ENCODE results near the gene EID3. TPM values are rescaled to one million over a fixed set of nuclear protein-coding genes. Genes with fewer than 3 reads are reported as not detected.
"Not testable (repeated sequence)": the region's sequence is repeated elsewhere in the genome, so short reads cannot be mapped to it uniquely, and the experiment has no call there.

Gene EID3
- total and polyA plus RNA-seq, 2 of the 8 experiments (the other 6 are each of a cell fraction or from before 2014, with no cell fraction given) = 1.2 to 2.8 TPM

GRCh38 chr12:104331376-104331775 lies 27.8 kb downstream of the EID3 start:
- no peaks in the 10 kb centered on the region for H3K23me2 ChIP-seq (ENCODE audit: low read depth, low read length)
- H3K79me2 ChIP-seq (ENCODE audit: control insufficient read depth in 1 of 2, insufficient read depth in 2 of 2, low read length in 2 of 2) = no peaks in the 10 kb centered on the region
- no peak overlapping the region for H2AFZ ChIP-seq (ENCODE audit: low read length)
- H3K23ac ChIP-seq (ENCODE audit: insufficient read length) = no peak overlapping the region
- H2AK5ac ChIP-seq (ENCODE audit: low read depth, low read length) = no peak overlapping the region
- H3K79me1 ChIP-seq (ENCODE audit: low read depth, low read length) = no peaks in the 10 kb centered on the region
- 95% methylated on average over 2 of the region's 2 CpGs; no CpG with 5 or more reads in 1 of the 2 experiments for WGBS, 2 experiments (ENCODE audit: extremely low coverage in 1 of 2, insufficient coverage in 1 of 2, insufficient read length in 1 of 2, insufficient replicate concordance in 2 of 2, low coverage in 1 of 2, low lambda C conversion rate in 2 of 2, missing lambda C conversion rate in 1 of 2)
- peaks cover 11 to 80% (median 31%) of the 10 kb centered on the region in 4 experiments for H3K36me3 ChIP-seq (ENCODE audit: control insufficient read depth in 2 of 4, insufficient read depth in 4 of 4, low read length in 3 of 4)
- no peak overlapping the region for H3K18ac ChIP-seq (ENCODE audit: extremely low read depth, low read length)
- no peaks in the 10 kb centered on the region for H4K20me1 ChIP-seq (replicated peaks in 1 of 2; ENCODE audit: control insufficient read depth in 1 of 2, insufficient read depth in 2 of 2, low read length in 2 of 2)
- CTCF ChIA-PET (ENCODE audit: partially characterized antibody) = no interaction called here
- no peak overlapping the region for H2BK15ac ChIP-seq (ENCODE audit: low read length)
- H3K4me2 ChIP-seq (ENCODE audit: insufficient read depth in 1 of 2, low read depth in 2 of 2, low read length in 2 of 2) = no peak overlapping the region
- H3K27me3 ChIP-seq (replicated peaks in 1 of 4; ENCODE audit: control insufficient read depth in 3 of 4, extremely low read depth in 1 of 4, insufficient read depth in 3 of 4, low read length in 3 of 4) = no peaks in the 10 kb centered on the region
- FAIRE-seq (no peak), DNase-seq (ENCODE audit: low read depth in 1 of 2, low spot score in 2 of 2) (no peak)
- no peak overlapping the region for H3K14ac ChIP-seq (ENCODE audit: insufficient read length)
- no peak overlapping the region for H2BK12ac ChIP-seq (ENCODE audit: low read depth, low read length)
- no peak overlapping the region for H3K4me3 ChIP-seq (ENCODE audit: extremely low read depth in 1 of 4, insufficient read depth in 2 of 4, low read depth in 3 of 4, low read length in 4 of 4)
- H2BK20ac ChIP-seq (ENCODE audit: low read length) = no peak overlapping the region
- H4K91ac ChIP-seq (replicated peaks; ENCODE audit: insufficient read length, low read length) = no peak overlapping the region
- no peaks in the 10 kb centered on the region for H3K4me1 ChIP-seq (replicated peaks in 1 of 4; ENCODE audit: control insufficient read depth in 3 of 4, insufficient read depth in 4 of 4, low read length in 3 of 4)
- no peaks in the 10 kb centered on the region for H3K9me3 ChIP-seq (ENCODE audit: insufficient read depth in 2 of 2, low read depth in 1 of 2, low read length in 1 of 2)
- H4K5ac ChIP-seq (ENCODE audit: insufficient read length, low read depth, low read length) = no peak overlapping the region
- TF ChIP-seq TAF7 (optimal IDR thresholded peaks at IDR 0.05; ENCODE audit: borderline replicate concordance, low read depth, low read length) = no peak
- no peak overlapping the region for H2BK120ac ChIP-seq (replicated peaks; ENCODE audit: low read depth, low read length)
- no peak overlapping the region for H2BK5ac ChIP-seq (ENCODE audit: low read depth, low read length)
- no peak overlapping the region for H3K27ac ChIP-seq (ENCODE audit: low read depth, low read length)
- H3K9ac ChIP-seq (replicated peaks in 1 of 4; ENCODE audit: extremely low read depth in 1 of 4, low read depth in 3 of 4, low read length in 3 of 4) = no peak overlapping the region
- H4K8ac ChIP-seq (ENCODE audit: extremely low read depth, insufficient read depth, low read length) = no peak overlapping the region
- no peak overlapping the region for H3K4ac ChIP-seq (replicated peaks; ENCODE audit: insufficient read length, low read depth, low read length)
- H3K56ac ChIP-seq (replicated peaks; ENCODE audit: insufficient read length, low read depth, low read length) = no peak overlapping the region
- POLR2A ChIA-PET (ENCODE audit: partially characterized antibody) = no interaction called here

- CTCF ChIA-PET (ENCODE audit: partially characterized antibody) = interaction anchor here (0.6 kb wide), 1 partner anchor 15 kb away, joined by 3 read pairs; no protein-coding TSS in a partner anchor
- POLR2A ChIA-PET (ENCODE audit: partially characterized antibody); H3K79me2 ChIP-seq (ENCODE audit: control insufficient read depth in 1 of 2, insufficient read depth in 2 of 2, low read length in 2 of 2): not testable (repeated sequence)
These were observed 28.7 kb downstream of the EID3 start for GRCh38 chr12:104332273-104332672.

More at GRCh38 chr12:104332273-104332672, 28.7 kb downstream of the EID3 start:
- DNase-seq (ENCODE audit: low read depth in 1 of 2, low spot score in 2 of 2); H4K8ac ChIP-seq (ENCODE audit: extremely low read depth, insufficient read depth, low read length); H3K4me1 ChIP-seq (replicated peaks in 1 of 4; ENCODE audit: control insufficient read depth in 3 of 4, insufficient read depth in 4 of 4, low read length in 3 of 4); H2BK12ac ChIP-seq (ENCODE audit: low read depth, low read length); H3K9me3 ChIP-seq (ENCODE audit: insufficient read depth in 2 of 2, low read depth in 1 of 2, low read length in 1 of 2); H3K18ac ChIP-seq (ENCODE audit: extremely low read depth, low read length); H2BK20ac ChIP-seq (ENCODE audit: low read length); H2BK15ac ChIP-seq (ENCODE audit: low read length); H3K9ac ChIP-seq (replicated peaks in 1 of 4; ENCODE audit: extremely low read depth in 1 of 4, low read depth in 3 of 4, low read length in 3 of 4); H3K79me1 ChIP-seq (ENCODE audit: low read depth, low read length); H3K27ac ChIP-seq (ENCODE audit: low read depth, low read length); H2BK5ac ChIP-seq (ENCODE audit: low read depth, low read length); H2AK5ac ChIP-seq (ENCODE audit: low read depth, low read length); H3K27me3 ChIP-seq (replicated peaks in 1 of 4; ENCODE audit: control insufficient read depth in 3 of 4, extremely low read depth in 1 of 4, insufficient read depth in 3 of 4, low read length in 3 of 4); H3K4me2 ChIP-seq (ENCODE audit: insufficient read depth in 1 of 2, low read depth in 2 of 2, low read length in 2 of 2); H4K5ac ChIP-seq (ENCODE audit: insufficient read length, low read depth, low read length); H3K4me3 ChIP-seq (ENCODE audit: extremely low read depth in 1 of 4, insufficient read depth in 2 of 4, low read depth in 3 of 4, low read length in 4 of 4); H4K20me1 ChIP-seq (replicated peaks in 1 of 2; ENCODE audit: control insufficient read depth in 1 of 2, insufficient read depth in 2 of 2, low read length in 2 of 2); H3K56ac ChIP-seq (replicated peaks; ENCODE audit: insufficient read length, low read depth, low read length); H3K23ac ChIP-seq (ENCODE audit: insufficient read length); H3K23me2 ChIP-seq (ENCODE audit: low read depth, low read length); H3K4ac ChIP-seq (replicated peaks; ENCODE audit: insufficient read length, low read depth, low read length); H3K14ac ChIP-seq (ENCODE audit: insufficient read length); FAIRE-seq; H2BK120ac ChIP-seq (replicated peaks; ENCODE audit: low read depth, low read length); H4K91ac ChIP-seq (replicated peaks; ENCODE audit: insufficient read length, low read length); H2AFZ ChIP-seq (ENCODE audit: low read length): not testable (repeated sequence)
- 88% methylated on average over 3 of the region's 3 CpGs; no CpG with 5 or more reads in 1 of the 2 experiments for WGBS, 2 experiments (ENCODE audit: extremely low coverage in 1 of 2, insufficient coverage in 1 of 2, insufficient read length in 1 of 2, insufficient replicate concordance in 2 of 2, low coverage in 1 of 2, low lambda C conversion rate in 2 of 2, missing lambda C conversion rate in 1 of 2)
- H3K36me3 ChIP-seq (ENCODE audit: control insufficient read depth in 2 of 4, insufficient read depth in 4 of 4, low read length in 3 of 4) = peaks cover 4 to 78% (median 29%) of the 10 kb centered on the region in 4 experiments
